Measurements from ENCODE around the gene TSC22D4.

Gene TSC22D4

DNA sequence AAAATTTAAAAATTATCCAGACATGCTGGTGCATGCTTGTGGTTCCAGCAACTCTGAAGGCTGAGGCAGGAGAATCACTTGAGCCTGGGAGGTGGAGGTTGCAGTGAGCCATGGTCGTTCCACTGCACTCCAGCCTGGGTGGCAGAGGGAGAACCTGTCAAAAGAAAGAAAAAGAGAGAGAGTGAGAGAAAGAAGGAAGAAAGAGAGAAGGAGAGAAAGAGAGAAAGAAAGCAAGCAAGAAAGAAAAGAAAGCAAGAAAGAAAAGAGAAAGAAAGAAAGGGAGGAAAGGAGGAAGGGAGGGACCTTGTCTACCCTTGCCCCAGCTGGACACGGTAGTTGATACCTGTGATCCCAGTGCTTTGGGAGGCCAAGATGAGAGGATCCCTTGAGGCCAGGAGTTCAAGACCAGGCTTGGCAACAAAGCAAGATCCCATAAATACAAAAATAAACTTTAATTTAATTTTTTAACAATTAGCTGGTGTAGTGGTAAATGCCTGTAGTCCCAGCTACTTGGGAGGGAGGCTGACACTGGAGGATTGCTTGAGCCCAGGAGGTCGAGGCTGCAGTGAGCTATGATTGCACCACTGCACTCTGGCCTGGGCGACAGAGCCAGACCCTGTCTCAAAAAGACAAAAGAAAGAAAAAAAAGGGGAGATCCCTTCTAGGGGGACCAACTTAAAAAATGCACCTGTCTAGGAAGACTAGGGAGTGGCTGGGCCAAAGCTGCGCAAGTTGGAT is 13.9 kb upstream of the TSC22D4 start:
- DNase-seq (ENCODE audit: low read depth): no peak

GRCh38 chr7:100491192-100491578 is 12.2 kb upstream of the TSC22D4 start:
- DNase-seq (ENCODE audit: low read depth): no peak

- DNase-seq (ENCODE audit: low read depth): no peak
These were observed 11.6 kb upstream of the TSC22D4 start for GRCh38 chr7:100490483-100491191.

DNA sequence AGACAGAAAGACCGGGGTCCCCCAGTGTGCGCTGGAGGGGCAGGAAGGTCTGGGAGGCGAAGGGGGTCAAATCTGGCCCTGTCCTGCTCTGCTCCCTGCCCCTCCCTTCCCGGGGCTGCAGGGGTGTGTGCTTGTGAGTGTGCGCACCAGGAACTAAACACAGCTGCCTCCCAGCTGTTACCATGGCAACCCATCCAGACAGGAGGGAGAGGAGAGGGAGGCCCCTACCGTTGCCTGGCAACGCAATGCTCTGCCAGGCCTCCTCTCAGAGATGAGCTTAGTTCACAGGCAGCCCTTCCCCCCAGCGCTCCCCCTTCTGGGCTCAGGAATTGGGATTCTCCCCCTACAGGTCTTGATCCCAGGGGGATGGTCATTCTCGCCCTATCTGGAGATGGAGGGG is 10.8 kb upstream of the TSC22D4 start:
- no peak for DNase-seq (ENCODE audit: low read depth)

- DNase-seq (ENCODE audit: low read depth): no peak
These were observed 10.1 kb upstream of the TSC22D4 start for GRCh38 chr7:100489121-100489520.

DNA sequence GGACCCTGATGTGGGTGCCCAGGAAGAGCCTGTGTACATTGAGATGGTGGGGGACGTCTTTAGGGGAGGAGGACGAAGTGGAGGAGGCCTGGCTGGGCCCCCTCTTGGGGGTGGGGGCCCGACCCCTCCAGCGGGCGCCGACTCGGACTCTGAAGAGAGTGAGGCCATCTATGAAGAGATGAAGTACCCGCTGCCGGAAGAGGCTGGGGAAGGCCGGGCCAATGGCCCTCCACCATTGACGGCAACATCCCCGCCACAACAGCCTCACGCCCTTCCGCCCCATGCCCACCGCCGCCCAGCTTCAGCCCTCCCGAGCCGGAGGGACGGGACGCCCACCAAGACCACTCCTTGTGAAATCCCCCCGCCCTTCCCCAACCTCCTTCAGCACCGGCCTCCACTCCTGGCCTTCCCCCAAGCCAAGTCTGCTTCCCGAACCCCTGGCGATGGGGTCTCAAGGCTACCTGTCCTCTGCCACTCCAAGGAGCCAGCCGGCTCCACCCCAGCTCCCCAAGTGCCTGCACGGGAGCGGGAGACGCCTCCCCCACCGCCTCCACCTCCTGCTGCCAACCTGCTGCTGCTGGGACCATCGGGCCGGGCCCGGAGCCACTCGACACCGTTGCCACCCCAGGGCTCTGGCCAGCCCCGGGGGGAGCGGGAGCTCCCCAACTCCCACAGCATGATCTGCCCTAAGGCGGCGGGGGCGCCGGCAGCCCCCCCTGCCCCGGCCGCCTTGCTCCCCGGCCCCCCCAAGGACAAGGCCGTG is 9.5 kb upstream of the TSC22D4 start:
- no peak for DNase-seq (ENCODE audit: low read depth)

- no peak for DNase-seq (ENCODE audit: low read depth)
These were observed 7.9 kb upstream of the TSC22D4 start for GRCh38 chr7:100486753-100487446.

GRCh38 chr7:100486111-100486636 is 7.2 kb upstream of the TSC22D4 start:
- no peak for DNase-seq (ENCODE audit: low read depth)

- DNase-seq (ENCODE audit: low read depth): no peak
These were observed 6.5 kb upstream of the TSC22D4 start for GRCh38 chr7:100485471-100485876.

GRCh38 chr7:100484673-100485045 is 5.6 kb upstream of the TSC22D4 start:
- no peak for DNase-seq (ENCODE audit: low read depth)

DNA sequence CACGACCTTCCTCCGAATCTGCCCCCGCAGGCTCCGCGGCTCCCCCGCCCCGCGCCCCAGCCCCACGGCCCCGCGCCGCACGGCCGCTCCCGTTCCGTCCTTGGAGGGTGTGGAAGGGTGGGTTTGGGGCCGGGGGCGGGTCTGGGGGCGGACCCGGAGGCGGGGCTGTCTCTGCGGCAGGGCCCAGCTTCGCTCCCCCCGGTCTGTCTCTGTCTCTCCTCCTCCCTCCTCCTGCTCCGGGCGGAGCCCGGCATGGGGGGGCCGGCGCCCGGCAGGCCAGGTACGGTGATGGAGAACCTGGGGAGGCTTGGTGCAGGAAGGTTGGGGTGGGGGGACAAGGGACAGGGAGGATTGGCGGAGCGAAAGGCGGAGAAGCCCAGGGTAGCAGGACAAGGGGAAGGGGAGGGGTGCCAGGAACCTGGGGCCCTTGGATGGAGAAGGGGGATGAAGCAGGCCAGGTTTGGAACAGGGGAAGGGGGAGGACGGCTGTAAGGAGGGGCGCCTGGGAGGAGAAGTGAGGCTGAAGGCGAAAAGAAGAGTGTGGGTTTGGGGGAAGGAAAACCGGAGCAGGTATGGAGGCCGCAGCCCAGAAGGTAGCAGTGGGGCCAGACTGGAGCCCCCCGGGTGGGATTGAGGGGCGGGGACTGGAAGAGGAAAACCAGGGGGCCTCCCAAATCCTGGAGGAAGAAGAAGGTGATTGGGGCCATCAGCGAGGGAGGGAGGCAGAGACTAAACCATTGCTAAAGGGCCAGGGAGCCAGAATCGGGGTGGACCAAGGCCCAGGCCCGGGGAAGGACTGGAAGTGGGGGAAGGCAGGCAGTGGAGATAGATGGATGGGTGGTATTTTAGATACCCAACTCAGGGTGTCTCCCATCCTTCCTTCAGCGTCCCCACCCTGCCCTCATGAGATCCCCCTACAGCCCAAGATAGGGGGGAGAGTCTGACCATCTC is 5.0 kb upstream of the TSC22D4 start, which contains the start of gene NYAP1:
Gene NYAP1 (plus strand): TSS at position 206 of the 951 bp plus-strand sequence. CDS start 1,385 bp downstream, outside the sequence.
- DNase-seq (ENCODE audit: low read depth): no peak

DNA sequence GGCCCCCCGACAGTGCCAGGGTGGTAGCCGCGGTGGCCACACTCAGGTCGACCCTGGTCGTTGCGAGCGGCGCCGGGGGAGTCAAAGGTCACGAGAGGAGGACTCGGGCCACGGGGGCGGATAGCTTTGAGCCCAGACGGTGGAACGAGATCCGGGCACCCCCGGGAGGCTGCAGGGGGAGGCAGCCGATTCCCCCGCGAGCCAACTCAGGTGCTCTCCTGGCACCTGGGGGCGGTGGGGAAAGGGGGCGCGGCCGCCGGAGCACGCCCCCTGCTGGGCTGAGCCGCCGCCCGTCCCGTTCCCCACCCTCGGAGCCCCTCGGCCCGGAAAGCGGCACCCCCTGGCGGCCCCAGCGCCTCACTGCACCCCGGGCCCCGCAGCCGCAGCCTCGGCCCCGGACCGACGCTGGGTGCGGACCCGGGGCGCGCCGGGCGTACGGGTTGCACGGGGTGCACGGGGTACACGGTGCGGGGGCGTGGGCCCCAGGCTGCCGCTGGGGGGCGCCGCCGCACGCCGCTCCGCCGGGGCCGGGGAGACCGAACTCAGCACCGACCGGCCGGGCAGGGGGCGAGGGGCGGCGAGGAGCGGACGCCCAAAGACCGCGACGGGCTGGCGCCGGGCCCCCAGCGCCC is 4.2 kb upstream of the TSC22D4 start:
- peak; percentile 84 for DNase-seq (ENCODE audit: low read depth)

DNA sequence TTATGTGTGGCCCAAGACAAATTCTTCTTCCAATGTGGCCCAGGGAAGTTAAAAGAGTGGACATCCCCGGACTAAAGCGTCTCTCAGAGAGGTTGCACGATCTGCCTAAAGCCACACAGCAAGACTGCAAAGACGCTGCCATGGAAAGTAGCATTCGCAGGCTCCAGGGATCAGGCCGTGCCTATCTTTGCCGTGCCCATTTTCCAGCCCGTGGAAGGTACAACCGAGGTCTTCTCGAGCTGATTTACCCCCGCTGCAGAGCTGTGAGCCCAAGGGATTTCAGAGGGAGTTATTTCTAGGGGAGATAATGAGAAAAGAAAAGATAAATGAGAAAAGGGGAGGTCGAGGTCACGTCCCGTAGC is 3.7 kb upstream of the TSC22D4 start:
- DNase-seq (ENCODE audit: low read depth): no peak

GRCh38 chr7:100481466-100481865 is 2.5 kb upstream of the TSC22D4 start:
- no peak for DNase-seq (ENCODE audit: low read depth)

GRCh38 chr7:100477871-100478267 is 1.1 kb downstream of the TSC22D4 start:
- DNase-seq (ENCODE audit: low read depth): no peak

GRCh38 chr7:100476903-100477870 is 1.8 kb downstream of the TSC22D4 start:
- no peak for DNase-seq (ENCODE audit: low read depth)

- no peak for DNase-seq (ENCODE audit: low read depth)
These were observed 2.8 kb downstream of the TSC22D4 start for GRCh38 chr7:100476101-100476780.

- no peak for DNase-seq (ENCODE audit: low read depth)
These were observed 3.5 kb downstream of the TSC22D4 start for GRCh38 chr7:100475549-100475948.
